HG03457 (cell line): Measurements from ENCODE around the gene PDIA3.
"Not testable (repeated sequence)": the region's sequence is repeated elsewhere in the genome, so short reads cannot be mapped to it uniquely, and the experiment has no call there.

Experiments
- ATAC-seq: cut with Tn5 transposase; IDR thresholded peaks from one replicate; pipeline ENCODE4 v1.9.1; 2021; ENCODE audit warnings: moderate number of reproducible peaks; ENCODE audit not compliant: unreplicated experiment

Gene PDIA3

GRCh38 chr15:43746245-43746902 lies at the start of gene PDIA3:
Gene PDIA3, plus strand, starts transcription at chr15:43746438. Its CDS starts 102 bp downstream, at chr15:43746540.
- ATAC-seq: peak; percentile 51

DNA sequence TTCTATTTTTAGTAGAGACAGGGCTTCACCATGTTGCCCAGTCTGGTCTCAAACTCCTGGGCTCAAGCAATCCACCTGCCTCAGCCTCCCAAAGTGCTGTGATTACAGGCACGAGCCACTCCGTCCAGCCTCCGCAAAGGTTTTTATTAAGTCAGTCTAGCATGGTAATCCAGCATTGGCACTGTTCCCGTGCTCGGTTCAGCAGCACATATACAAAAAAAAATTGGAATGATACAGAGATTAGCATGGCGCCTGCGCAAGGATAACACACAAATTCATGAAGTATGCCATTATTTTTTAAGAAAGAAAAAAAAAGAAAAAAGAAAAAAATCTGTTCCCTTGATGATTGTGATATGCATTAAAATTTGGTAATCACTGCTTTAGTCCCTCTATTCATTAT lies 44.1 kb upstream of the PDIA3 start:
- no peak for ATAC-seq

DNA sequence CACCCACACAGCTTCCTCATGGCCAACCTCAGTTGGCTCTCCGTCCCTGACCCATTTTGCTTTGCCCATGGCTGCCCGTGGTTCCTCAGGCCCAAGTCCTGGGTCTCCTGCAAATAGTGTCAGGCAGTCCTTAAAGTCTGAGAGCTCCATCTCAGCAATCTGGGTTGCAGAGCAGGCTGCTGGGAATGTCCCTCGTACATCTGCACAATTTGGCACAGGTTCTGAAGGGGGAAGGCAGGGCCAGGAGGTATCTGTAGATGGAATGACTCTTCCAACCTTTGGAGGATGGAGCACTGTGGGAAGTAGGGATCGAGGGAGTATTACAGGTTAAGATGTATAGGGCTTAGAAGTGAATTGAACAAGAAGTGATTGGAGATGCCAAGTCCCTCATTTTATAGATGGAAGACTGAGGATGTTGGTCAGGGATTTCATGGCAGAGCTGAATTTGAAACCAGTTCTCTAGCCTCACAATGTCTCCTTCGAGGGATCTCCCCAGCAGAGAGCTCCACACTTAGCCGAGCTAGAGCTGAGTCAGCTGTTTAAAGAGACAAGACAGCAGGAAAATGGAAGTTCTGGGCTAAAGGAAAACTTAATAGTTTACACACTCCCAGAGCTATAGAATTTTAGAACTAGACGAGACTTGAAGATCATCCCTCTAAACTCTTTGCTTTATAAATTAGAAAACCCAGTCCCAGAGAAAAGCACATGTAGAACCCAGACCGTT lies 43.4 kb upstream of the PDIA3 start:
- no peak for ATAC-seq

DNA sequence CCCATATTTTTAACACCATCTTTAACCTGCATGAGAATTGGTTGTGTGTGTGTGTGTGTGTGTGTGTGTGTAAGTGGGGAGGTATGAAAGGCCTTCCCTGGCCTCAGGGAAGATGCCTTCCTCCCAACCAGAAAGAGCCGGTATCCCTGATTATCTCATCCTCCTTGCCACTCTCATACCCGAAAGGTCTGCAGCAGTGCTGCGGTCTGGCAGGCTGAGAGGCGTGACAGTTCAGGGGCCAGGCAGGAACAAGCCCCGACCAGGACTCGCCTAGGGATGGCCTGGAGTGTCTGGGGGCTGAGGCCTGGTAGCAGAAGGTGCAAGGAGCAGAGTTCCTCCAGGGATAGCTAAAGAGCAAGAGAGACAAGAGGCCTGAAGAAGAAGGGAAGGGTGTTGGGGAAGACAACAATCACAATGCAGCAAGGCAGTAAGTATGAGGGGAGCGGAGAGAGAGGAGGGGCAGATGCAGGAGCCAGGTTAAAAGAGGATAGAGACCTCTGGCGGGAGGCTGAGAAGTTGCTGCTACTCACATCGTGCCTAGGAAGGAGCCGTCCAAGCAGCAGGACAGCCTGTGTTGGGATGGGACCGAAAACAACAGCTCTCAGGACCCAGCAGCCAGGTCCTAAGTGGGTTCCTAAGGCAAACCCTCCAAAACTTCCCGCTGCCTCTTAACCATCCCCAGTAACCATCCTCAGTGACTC lies 35.7 kb upstream of the PDIA3 start:
- ATAC-seq: not testable (repeated sequence)

GRCh38 chr15:43723151-43723550 lies 23.1 kb upstream of the PDIA3 start:
- ATAC-seq: no peak

GRCh38 chr15:43726306-43726705 lies 19.9 kb upstream of the PDIA3 start:
- ATAC-seq: not testable (repeated sequence)

DNA sequence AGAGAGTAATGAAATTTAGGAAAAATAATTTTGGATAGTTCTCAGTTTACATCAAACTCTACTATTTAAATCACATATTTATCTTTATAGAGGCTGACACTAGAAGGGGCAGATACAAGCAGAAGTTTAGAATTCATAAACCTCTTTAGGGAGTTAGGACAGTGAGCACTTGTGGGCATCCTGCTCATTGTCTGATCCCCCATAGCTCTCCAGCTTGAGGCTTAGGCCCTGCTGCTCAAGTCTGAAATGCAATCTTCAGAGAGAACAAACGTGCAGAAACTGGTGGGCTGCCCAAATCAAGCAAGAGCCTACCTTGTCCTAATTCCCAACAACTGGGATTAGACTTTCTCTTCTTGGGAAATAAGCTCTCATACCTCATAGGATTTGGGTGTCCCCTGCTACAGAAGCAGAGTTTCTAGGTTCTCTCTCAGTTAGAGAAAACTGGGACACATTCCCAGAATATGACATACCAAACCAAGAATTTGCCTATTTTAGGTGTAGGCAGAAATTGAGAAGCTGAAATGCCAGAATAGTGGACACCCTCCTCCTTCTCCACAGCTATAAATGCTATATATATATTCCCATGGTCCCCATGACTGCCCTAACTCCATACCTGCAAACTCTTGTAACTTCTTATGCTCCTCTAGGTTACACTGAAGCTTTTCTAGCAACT lies 18.0 kb upstream of the PDIA3 start:
- not testable (repeated sequence) for ATAC-seq

- ATAC-seq: peak; percentile 37
Measured at GRCh38 chr15:43735416-43735815, 10.8 kb upstream of the PDIA3 start.

GRCh38 chr15:43746903-43747309 lies 668 bp downstream of the PDIA3 start:
- not testable (repeated sequence) for ATAC-seq

DNA sequence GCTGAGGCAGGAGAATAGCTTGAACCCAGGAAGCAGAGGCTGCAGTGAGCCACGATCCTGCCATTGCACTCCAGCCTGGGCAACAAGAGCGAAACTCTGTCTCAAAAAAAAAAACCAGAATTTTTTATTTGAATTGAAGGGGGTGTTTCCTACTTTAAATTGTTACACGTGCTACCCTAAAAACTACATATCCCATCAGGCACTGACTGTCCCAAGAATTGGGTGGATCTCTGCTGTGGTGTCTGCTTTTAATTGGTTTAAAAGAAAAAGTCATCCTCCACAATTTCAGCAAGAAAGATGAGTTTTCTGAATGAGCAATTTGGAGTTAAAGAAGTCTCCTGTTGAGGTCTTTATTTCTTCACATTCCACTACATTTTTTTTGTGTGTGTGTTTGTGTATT lies 2.1 kb downstream of the PDIA3 start:
- ATAC-seq: no peak

DNA sequence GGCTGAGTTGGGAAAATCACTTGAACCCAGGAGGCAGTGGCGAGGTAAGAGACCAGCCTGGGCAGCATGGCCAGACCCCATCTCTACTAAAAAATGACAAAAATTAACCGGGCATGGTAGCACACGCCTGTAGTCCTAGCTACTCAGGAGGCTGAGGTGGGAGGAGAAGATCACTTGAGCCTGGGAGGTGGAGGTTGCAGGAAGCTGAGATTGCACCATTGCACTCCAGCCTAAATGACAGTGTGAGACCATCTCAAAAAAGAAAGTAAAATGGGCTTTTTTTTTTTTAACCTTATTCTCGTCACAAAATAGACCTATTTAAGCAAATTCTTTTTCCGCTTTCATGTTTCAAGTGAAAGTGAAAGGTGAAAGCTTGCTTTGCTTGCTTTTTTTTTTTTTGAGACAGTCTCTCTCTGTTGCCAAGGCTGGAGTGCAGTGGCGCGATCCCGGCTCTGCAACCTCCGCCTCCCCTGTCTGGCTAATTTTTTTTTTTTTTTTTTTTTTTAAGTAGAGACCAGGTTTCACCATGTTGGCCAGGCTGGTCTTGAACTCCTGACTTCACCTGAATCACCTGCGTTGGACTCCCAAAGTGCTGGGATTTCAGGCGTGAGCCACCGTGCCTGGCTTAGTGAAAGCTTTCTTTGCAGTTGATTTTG lies 3.6 kb downstream of the PDIA3 start:
- ATAC-seq: no peak

DNA sequence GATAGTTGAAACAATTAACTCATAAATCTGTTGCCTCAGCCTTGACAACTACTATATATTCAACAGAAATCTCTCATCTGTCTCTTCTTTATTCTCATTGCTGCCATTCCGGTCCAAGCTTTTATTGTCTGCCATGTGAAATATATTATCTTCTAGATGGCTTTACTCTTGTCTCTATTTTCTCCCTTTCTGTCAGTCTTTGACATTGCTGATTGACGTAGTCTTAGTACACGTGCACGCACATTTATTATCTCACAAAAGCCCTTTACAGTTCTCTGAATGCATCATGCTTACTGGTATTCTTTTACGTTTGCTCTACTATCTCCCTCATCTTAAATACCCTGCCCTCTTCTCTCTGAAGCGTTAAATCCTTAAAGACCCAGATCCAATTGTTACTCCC lies 5.6 kb downstream of the PDIA3 start:
- no peak for ATAC-seq

GRCh38 chr15:43762824-43763223 lies 16.6 kb downstream of the PDIA3 start:
- no peak for ATAC-seq

DNA sequence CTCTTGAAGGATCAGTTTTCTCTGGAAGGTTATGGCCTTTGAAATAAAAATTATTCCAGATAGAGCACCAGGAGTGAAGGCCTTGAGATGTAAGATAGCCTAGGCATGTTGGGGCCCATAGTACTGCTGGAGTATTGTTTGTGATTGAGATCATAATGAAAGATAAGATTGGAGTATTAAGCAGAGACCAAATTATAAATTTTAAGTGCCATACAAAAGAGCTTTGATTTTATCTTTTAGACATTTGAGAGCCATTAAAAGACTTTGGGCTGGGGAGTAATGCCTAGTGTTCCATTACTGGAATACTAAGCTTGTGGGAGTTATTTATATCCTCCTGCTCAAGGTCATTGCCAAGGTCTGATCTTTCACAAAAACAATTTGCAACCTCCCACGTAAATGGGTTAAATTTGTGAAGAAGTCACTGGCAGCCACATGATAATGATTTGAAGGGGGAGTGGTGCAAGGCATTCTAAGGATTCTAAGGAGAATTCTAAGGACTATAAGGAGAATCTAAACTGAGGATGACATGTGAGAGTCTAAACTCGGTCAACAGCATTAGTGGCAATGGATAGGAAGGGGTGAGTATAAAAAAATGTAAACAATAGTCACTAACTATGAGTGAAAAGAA lies 17.7 kb downstream of the PDIA3 start:
- ATAC-seq: no peak

DNA sequence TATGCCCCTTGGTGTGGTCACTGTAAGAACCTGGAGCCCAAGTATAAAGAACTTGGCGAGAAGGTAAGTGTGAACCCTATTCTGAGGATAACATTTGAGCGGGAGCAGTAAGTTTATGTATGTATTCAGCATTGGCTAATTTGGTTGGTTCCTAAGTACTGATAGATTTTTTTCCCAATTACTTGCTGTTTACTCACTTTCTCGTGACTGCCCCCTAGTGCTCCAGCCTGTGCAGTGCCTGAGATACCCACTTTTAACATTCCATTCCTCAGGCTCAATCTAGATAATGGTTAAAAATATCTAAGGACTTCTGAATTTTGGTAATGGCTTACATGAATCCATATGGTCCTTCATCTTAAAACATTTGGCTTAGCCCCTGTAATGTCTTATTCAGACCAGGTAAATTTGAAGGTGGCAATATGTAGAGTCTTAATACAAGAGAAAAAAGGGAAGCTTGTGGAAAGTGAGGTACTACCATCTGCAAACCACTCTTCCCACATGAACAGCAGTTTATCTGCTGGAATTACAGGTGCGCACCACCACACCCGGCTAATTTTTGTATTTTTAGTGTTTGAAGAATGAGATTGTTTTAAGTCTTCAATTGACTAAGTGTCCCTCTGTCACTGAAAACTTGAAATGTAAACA lies 23.5 kb downstream of the PDIA3 start:
- no peak for ATAC-seq

- ATAC-seq: no peak
Measured at GRCh38 chr15:43771816-43772215, 25.6 kb downstream of the PDIA3 start.

DNA sequence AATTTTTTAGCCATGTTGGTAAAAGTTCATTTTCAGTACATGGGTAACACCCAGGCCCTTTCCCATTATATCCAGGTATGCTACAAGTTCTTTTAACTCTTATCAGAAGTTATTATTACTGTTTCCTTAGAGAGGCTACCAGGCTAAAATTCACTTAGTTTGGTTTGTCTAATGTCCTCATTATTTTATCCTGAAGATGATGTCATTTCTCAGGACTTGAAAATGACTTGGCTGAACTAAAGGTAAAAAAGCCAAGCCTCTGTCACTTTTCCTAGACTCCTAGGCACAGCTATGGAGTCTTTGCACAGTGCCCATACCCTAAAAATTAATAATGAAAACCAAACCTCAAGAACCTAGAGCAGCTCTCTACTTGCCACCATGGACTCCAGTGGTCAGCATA lies 26.4 kb downstream of the PDIA3 start:
- no peak for ATAC-seq

DNA sequence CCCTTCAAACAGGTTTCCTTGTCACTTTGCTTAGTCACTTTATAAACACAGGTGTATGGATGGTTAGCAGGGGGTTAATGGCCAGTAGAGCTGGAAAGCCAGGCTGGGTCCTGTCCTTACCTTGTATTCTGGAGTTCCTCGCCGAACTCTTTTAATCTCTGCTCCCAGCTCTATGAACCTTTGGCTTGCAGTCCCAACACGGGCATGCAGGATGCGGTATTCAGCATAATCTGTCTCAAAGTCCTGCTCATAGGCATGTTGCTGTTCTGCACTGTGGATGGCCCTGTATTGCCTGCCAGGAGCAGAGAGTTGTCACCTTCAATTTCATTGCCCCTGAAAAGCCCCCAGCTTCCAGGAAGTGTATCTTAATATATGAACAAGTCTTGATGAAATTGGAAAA lies 27.8 kb downstream of the PDIA3 start:
- ATAC-seq: no peak

DNA sequence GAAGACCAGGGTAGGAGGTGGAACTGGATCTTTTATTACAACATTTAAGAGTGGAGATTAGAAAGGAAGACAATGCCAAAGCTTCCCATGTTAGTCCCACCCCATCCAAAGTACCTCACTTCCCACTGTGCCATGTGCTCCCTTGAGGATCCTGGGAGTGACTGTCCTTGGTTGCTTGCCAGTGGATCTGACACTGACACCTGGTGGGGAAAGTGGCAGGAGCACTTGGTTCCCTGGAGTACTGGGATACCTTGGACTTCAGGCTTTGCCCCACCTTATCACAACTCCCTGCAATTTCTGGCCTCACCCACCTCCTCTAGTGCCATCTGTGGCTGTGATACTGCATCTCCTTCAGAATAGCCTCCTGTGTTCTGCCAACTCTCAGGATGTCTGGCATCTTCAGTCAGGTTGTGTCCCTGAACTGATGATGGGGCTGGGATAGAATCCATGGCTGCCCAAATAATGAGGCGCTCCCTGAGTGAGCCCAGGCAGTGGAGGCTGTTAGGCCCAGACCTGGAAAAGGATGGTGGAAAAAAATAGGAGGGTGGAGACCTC lies 29.2 kb downstream of the PDIA3 start:
- no peak for ATAC-seq
